Umbilical cord (tissue), 2 donors: ENCODE results near the gene FOXM1. TPM values are rescaled to one million over a fixed set of nuclear protein-coding genes. Genes with fewer than 3 reads are reported as not detected.

ENCODE experiments used
- DNase-seq: peaks from one replicate; pipeline ENCODE4 v3.0.0-alpha.2; 2015; ENCODE audit warnings: low spot score
- total RNA-seq: library from RNA; depleted of rRNA; stranded (reverse); fragments of >200 nt; gene quantifications from one replicate; pipeline ENCODE4 v1.2.3, GENCODE V29; 2014; ENCODE audit warnings: low replicate concordance; ENCODE audit not compliant: insufficient read depth

FOXM1 gene
- total RNA-seq, 1 donor from 2014 or later = 7.5 TPM

DNA sequence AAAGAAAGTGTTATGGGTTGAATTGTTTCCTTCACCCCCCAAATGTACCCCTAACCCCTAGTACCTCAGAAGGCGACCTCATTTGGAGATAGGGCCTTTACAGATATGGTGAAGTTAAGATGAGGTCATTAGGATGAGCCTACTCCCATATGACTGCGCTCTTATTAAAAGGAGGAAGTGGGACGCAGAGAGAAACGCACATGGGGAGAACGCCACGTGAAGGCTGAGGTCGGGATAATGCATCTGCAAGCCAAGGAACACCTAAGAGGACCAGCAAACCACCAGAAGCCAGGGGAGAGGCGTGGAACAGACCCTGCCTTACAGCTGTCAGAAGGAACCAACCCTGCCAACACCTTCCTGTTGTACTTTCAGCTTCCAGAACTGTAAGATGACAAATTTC, 40.4 kb downstream of the FOXM1 start:
- no peak for DNase-seq

DNA sequence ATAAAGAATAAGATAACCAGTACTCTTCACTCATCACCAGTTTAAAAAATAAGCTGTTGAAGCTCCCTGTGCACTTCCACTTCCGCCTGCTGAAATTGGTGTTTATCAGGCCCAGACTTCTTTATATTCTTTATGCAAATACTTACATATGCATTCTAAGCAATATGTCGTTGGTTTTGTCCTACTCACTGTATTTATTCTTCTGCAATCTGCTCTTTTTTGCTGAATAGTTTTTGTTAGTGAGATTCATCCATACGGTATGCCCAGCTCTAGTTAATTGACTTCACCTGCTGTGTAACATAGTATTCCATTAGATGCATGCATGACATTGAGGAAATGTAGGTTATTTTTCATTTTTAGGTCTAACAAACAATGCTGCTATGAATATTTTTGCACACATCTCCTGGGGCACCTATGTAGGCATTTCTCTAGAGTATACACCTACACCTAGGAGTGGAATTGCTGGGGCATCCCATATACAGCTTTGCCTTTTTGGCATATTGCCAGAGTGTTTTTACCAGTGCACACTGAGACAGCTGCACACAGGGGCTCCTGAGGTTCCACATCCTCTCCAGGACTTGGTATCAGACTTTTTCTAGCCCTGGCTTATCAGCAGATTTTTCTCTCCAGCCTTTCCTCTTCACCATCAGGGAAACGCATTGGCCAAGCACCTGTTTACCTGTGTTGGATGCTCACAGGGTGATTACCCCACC, 41.1 kb downstream of the FOXM1 start:
- DNase-seq = no peak

DNA sequence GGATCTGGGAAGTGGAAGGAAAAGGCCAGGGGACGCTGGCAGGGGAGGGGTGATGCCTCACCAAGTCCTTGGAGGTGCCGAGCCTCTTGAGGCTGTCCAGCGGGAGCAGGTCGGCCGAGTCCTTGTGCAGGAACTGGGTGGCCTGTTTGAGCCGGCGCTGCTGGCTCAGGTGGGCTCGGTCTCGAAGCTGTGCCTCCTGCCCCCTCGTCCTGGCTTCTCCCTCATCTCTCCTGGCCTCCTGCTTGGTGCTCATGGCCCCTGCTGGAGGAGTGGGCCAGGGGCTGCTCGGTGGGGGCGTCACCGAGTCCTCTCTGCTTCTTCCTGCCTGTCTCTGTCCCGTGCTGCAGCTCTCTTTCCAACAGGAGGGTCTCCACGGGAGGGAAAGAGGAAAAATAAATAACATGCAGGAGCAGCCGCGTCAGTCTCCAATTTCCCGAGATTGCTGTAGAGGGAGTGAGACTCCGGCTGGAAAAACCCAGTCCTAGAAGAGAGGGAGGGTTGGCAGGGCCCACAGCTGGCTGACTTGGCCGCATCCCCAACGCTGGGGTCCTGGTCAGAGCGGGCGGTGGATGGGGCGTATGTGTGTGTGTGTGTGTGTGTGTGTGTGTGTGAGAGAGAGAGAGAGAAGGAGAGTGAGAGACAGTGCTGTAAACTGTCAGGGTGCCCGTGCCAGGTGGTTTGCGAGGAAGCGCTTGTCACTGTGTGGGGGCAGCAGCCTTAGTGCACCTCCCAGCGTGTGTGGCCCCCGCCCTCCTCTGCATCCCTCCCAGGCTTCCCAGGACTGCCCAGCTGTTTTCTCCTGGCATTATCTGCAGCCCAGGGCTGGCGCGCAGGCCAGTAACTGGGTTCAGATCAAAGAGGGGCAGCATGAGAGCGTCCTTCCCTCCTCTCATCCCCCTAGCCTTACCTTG, 42.1 kb downstream of the FOXM1 start, which contains the start of gene NRIP2:
TSS of gene NRIP2 (minus strand) at position 455 of the 911 bp plus-strand sequence. CDS start at position 403, 52 bp downstream.
- peak; percentile 81 for DNase-seq

GRCh38 chr12:2833810-2834209, 43.2 kb downstream of the FOXM1 start:
- DNase-seq = no peak

DNA sequence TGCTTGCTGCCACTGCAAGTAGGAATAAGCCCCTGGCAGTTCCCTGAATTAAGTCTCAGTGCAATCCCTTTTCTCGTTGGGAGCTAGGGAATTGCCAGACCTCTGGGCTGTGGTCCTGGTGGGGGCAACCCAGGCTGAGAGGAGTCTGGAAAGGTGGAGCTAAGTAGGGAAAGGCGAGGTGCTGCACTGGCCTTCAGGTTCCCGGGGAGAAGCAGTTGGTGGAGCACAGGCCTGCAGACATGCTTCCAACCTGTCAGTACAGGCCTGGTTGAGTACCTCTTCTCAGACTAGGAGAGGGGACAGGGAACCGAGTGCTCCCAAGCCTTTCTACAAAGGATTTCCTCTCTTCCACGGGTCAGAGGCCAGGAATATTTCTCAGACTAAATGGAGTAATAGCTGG, 43.6 kb downstream of the FOXM1 start:
- no peak for DNase-seq

- no peak for DNase-seq
Measured at GRCh38 chr12:2832550-2833127, 44.3 kb downstream of the FOXM1 start.

GRCh38 chr12:2829275-2829674, 47.7 kb downstream of the FOXM1 start:
- DNase-seq = no peak

DNA sequence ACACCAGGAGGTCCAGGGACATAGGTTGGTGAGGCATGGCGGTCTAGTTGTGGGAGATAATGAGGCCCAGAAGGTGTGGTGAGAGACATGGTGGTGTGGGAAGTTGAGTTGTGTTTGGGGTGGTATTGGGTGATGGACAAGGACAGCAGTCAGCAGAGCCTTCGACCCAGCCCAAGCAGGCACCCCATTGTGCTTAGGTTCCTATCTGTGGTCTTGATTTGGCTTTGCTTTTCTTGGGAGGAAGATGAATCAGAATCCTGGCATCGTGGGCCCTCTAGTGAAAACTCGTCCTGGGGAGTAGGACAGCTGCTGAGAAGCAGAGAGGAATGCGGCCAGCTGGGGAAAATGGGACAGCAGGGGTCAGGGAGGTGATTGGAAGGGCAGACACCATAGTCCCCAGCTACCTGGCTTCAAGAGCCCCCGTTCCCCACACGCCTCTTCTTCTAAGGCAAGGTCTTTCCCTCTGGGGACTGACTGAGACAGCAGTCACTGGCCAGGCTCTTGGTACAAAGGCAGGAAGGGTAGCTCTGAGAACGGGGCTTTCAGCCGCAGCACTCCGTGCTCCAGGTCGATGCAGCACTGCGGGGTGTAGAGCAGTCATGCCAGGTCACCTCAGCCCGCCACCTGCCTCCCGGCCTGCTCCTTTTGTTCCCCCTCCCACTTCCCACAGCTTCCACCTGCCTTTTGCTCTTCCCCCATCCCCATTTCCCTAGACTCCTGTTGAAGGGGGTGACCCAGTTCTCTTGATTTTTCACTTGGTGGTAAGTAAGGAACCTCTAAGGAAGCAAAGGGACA, 50.1 kb downstream of the FOXM1 start:
- DNase-seq = no peak

GRCh38 chr12:2826036-2826435, 50.9 kb downstream of the FOXM1 start:
- no peak for DNase-seq

GRCh38 chr12:2825132-2825531, 51.8 kb downstream of the FOXM1 start:
- DNase-seq = no peak

DNA sequence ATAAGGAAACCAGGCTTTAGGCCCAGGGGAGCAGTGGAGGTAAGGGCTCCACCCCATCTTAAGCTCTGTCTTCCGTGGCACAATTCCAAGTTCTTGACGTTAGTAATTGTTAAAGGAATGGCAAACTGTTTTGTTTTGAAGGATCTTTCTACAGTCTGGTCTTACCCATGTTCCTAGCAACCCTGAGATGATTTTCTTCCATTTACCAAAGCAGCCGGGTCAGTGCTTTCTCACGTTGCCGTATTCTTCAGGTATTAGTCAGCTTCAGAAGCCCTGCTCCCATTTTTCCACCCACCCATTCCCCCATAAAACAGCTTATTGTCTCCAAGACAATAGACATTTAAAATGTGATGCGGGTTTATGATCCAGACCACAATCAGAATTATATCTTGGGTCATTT, 52.4 kb downstream of the FOXM1 start:
- no peak for DNase-seq

- DNase-seq = no peak
Measured at GRCh38 chr12:2823483-2823882, 53.5 kb downstream of the FOXM1 start.

DNA sequence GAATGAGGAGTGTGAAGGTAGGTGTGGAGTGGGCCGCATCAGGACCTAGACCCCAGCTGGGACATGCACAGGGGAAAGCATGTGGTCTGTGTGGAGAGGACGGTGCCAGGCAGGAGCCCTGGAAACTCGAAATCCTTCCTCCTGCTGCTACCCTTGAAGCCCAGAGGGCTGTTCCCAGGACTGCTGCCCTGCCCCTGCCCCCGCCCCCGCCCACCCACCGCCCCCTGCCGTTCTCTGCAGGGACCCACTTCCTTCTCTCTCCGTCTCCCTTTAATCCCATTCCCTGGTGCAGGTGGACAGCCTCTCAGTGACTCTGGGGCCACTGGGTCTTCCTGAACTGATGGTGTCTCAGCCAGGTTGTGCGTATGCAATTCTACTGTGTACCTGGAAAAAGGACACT, 56.5 kb downstream of the FOXM1 start:
- no peak for DNase-seq

DNA sequence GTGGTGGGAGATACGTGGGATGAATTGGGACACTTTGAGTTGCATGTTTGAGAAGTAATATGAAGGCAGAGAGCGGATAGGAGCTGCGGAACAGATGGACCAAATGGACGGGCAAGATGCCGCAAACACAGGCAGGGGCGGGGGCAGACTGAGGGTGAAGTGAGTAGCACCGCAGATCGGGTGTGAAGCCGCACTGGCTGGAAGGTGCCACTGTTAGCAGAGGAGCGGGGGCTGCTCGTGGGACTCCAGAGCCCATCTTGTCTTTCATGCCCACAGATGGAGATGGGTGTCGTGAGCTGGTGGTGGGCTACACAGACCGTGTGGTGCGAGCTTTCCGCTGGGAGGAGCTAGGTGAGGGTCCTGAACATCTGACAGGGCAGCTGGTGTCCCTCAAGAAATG, 57.2 kb downstream of the FOXM1 start:
- DNase-seq = no peak

GRCh38 chr12:2813214-2814185, 63.5 kb downstream of the FOXM1 start:
- DNase-seq = peak; percentile 79

- DNase-seq = peak; percentile 100
Measured at GRCh38 chr12:2812290-2813213, 64.4 kb downstream of the FOXM1 start, which contains the start of gene ITFG2. Gene ITFG2, plus strand, starts transcription at chr12:2812668. Its CDS starts 93 bp downstream, at chr12:2812761.

- peak; percentile 44 for DNase-seq
Measured at GRCh38 chr12:2811801-2812200, 65.2 kb downstream of the FOXM1 start.
